ENCODE data around the gene BMP7. TPM values are rescaled to one million over a fixed set of nuclear protein-coding genes. Genes with fewer than 3 reads are reported as not detected.

BMP7 gene
- total RNA-seq, 1 experiment from 2014 or later, result 7.5 TPM

- no peaks in the 10 kb centered on the region for H3K27me3 ChIP-seq (replicated peaks; ENCODE audit: insufficient read depth, low read depth, low read length, poor library complexity)
- BruUV-seq (replicated peaks), result no TSS peak
- H3K4me3 ChIP-seq (ENCODE audit: low read depth, low read length, poor library complexity, severe bottlenecking), result no peak overlapping the region
- H3K4me1 ChIP-seq (ENCODE audit: insufficient read depth, low read length, poor library complexity, severe bottlenecking), result no peaks in the 10 kb centered on the region
- no peak for DNase-seq (ENCODE audit: low spot score)
- ChIA-PET CTCF (no interaction called here), POLR2A (ENCODE audit: low non-redundant PET) (no interaction called here)
- no peaks in the 10 kb centered on the region for H3K36me3 ChIP-seq (ENCODE audit: insufficient read depth, low read length, poor library complexity, severe bottlenecking)
- H3K27ac ChIP-seq (ENCODE audit: low read depth, low read length, poor library complexity, severe bottlenecking), result no peak overlapping the region
- no peaks in the 10 kb centered on the region for H3K9me3 ChIP-seq (ENCODE audit: low read depth, low read length, poor library complexity, severe bottlenecking)
- TF ChIP-seq EZH2 (IDR thresholded peaks at IDR 0.05; ENCODE audit: borderline replicate concordance, low read depth, low read length, poor library complexity, severe bottlenecking) (no peak), CTCF (conservative IDR thresholded peaks at IDR 0.05; ENCODE audit: low read depth, low read length) (no peak)
- intact Hi-C loops (cut with micrococcal nuclease; ENCODE audit: unreplicated experiment), result no loop called here
These were observed 53.7 kb downstream of the BMP7 start for GRCh38 chr20:57212534-57213276.

GRCh38 chr20:57211908-57212533 lies 54.4 kb downstream of the BMP7 start:
- Histone ChIP-seq H3K27me3 (replicated peaks; ENCODE audit: insufficient read depth, low read depth, low read length, poor library complexity) (no peaks in the 10 kb centered on the region), H3K9me3 (ENCODE audit: low read depth, low read length, poor library complexity, severe bottlenecking) (no peaks in the 10 kb centered on the region), H3K4me1 (ENCODE audit: insufficient read depth, low read length, poor library complexity, severe bottlenecking) (no peaks in the 10 kb centered on the region), H3K4me3 (ENCODE audit: low read depth, low read length, poor library complexity, severe bottlenecking) (no peak overlapping the region), H3K36me3 (ENCODE audit: insufficient read depth, low read length, poor library complexity, severe bottlenecking) (no peaks in the 10 kb centered on the region), H3K27ac (ENCODE audit: low read depth, low read length, poor library complexity, severe bottlenecking) (no peak overlapping the region)
- BruUV-seq (replicated peaks), result no TSS peak
- CTCF ChIA-PET, result no interaction called here
- intact Hi-C loops (cut with micrococcal nuclease; ENCODE audit: unreplicated experiment), result no loop called here
- TF ChIP-seq EZH2 (IDR thresholded peaks at IDR 0.05; ENCODE audit: borderline replicate concordance, low read depth, low read length, poor library complexity, severe bottlenecking), result no peak
- TF ChIP-seq CTCF (conservative IDR thresholded peaks at IDR 0.05; ENCODE audit: low read depth, low read length), result no peak
- DNase-seq (ENCODE audit: low spot score), result no peak
- POLR2A ChIA-PET (ENCODE audit: low non-redundant PET), result no interaction called here

GRCh38 chr20:57211406-57211805 lies 55.0 kb downstream of the BMP7 start:
- CTCF ChIA-PET, result no interaction called here

More at GRCh38 chr20:57211406-57211805, 55.0 kb downstream of the BMP7 start:
- no peaks in the 10 kb centered on the region for H3K9me3 ChIP-seq (ENCODE audit: low read depth, low read length, poor library complexity, severe bottlenecking)
- no peaks in the 10 kb centered on the region for H3K36me3 ChIP-seq (ENCODE audit: insufficient read depth, low read length, poor library complexity, severe bottlenecking)
- no peaks in the 10 kb centered on the region for H3K4me1 ChIP-seq (ENCODE audit: insufficient read depth, low read length, poor library complexity, severe bottlenecking)
- DNase-seq (ENCODE audit: low spot score), result no peak
- TF ChIP-seq CTCF (conservative IDR thresholded peaks at IDR 0.05; ENCODE audit: low read depth, low read length), result no peak
- no peak for TF ChIP-seq EZH2 (IDR thresholded peaks at IDR 0.05; ENCODE audit: borderline replicate concordance, low read depth, low read length, poor library complexity, severe bottlenecking)
- no peak overlapping the region for H3K27ac ChIP-seq (ENCODE audit: low read depth, low read length, poor library complexity, severe bottlenecking)
- no peaks in the 10 kb centered on the region for H3K27me3 ChIP-seq (replicated peaks; ENCODE audit: insufficient read depth, low read depth, low read length, poor library complexity)
- intact Hi-C loops (cut with micrococcal nuclease; ENCODE audit: unreplicated experiment), result no loop called here
- no TSS peak for BruUV-seq (replicated peaks)
- H3K4me3 ChIP-seq (ENCODE audit: low read depth, low read length, poor library complexity, severe bottlenecking), result no peak overlapping the region
- POLR2A ChIA-PET (ENCODE audit: low non-redundant PET), result no interaction called here

Data from A673 (cell line).